ENCODE measurements around the gene HPSE2.

GRCh38 chr10:98908868-98909267, 326.8 kb downstream of the HPSE2 start:
- TF ChIP-seq CTCF (IDR thresholded peaks at IDR 0.05): no peak
- no peak for TF ChIP-seq SIN3A (IDR thresholded peaks at IDR 0.05; ENCODE audit: borderline replicate concordance, insufficient read depth, low read depth, low read length)
- no peak for TF ChIP-seq POLR2AphosphoS5 (IDR thresholded peaks at IDR 0.05; ENCODE audit: low read depth, low read length)
- TF ChIP-seq REST (IDR thresholded peaks at IDR 0.05; ENCODE audit: insufficient read depth in 1 of 2, low read depth in 2 of 2, low read length in 1 of 2): no peak
